ENCODE data around the gene DEPP1. TPM values are rescaled to one million over a fixed set of nuclear protein-coding genes. Genes with fewer than 3 reads are reported as not detected.
A peak's percentile ranks its signal among the peaks of the same experiment; 100 is the strongest.

Gene DEPP1
- total and polyA plus RNA-seq, 2 of the 13 experiments (the other 11 are each of a cell fraction or from before 2014, with no cell fraction given): 14.8 to 270 TPM

DNA sequence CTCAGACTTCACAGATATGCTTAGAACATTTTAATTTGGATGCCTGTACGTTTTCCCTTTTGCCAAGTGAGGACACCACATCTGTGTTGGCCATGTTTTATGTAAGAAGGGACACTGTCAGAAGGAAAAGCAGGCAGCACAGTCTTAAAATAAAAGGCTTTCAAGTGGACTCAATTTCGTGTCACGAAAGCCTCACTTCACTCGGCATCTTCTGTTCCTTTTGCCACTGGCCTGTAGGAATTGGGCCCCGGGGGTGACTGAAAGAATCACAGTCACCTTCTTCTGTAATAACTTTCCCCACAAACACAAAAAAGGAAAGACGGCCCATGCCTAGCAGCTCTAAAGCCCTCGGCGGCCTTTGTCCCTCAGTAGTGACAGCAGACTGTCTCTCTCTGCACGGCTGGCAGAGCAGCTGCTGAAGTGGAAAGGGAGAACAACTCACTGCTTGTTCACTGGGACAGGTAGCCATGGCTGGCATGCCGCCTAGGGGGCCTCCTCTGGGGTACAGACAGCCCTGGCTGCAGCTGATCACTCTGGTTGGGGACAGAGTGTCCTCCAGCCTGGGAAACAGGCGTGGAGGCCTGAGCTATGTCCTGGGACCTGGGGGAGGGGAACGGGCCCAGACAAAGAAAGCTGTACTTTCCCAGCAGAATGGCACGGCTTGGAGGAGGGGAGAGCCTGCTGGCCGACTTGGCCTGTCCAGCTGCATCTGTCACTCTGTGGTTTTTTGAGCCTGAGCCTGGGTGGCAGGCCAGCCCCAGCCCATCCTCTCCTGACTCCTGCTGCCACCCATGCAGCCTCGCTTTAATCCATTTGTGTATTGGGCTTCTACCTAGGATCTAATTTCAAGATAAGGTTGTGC is 14.6 kb downstream of the DEPP1 start (continued):
- TF ChIP-seq FOXO1 (CRISPR knock-in tag; IDR thresholded peaks at IDR 0.05) (peak; percentile 68; the same call in 1 of the 2 replicates), NCOA1 (CRISPR knock-in tag; IDR thresholded peaks at IDR 0.05) (peak; percentile 54; the same call in 1 of the 2 replicates), ZNF883 (CRISPR knock-in tag; IDR thresholded peaks at IDR 0.05; ENCODE audit: not compliant biosample characterization) (peak; percentile 61), GATAD2A (CRISPR knock-in tag; IDR thresholded peaks at IDR 0.05) (peak; percentile 74), ZNF768 (CRISPR knock-in tag; IDR thresholded peaks at IDR 0.05) (peak; percentile 56), ATRX (CRISPR knock-in tag; IDR thresholded peaks at IDR 0.05; ENCODE audit: borderline replicate concordance) (no peak), ZBTB7B (CRISPR knock-in tag; IDR thresholded peaks at IDR 0.05) (peak; percentile 78; the same call in 1 of the 2 replicates), TSC22D2 (CRISPR knock-in tag; IDR thresholded peaks at IDR 0.05; ENCODE audit: borderline replicate concordance) (no peak), BCL6 (CRISPR knock-in tag; IDR thresholded peaks at IDR 0.05) (peak; percentile 64), EP300 (IDR thresholded peaks at IDR 0.05; ENCODE audit: low read depth in 2 of 2, low read length in 2 of 2) (peak in 1 of 2 experiments; percentile 42; a peak in 1 of 4 replicates), EP300 (CRISPR knock-in tag; IDR thresholded peaks at IDR 0.05; ENCODE audit: borderline replicate concordance) (peak; percentile 73), JUN (CRISPR knock-in tag; IDR thresholded peaks at IDR 0.05) (no peak), HNRNPH1 (optimal IDR thresholded peaks at IDR 0.05; ENCODE audit: low read depth, low read length) (peak; percentile 41)
- TF ChIP-seq, protein P1, sequence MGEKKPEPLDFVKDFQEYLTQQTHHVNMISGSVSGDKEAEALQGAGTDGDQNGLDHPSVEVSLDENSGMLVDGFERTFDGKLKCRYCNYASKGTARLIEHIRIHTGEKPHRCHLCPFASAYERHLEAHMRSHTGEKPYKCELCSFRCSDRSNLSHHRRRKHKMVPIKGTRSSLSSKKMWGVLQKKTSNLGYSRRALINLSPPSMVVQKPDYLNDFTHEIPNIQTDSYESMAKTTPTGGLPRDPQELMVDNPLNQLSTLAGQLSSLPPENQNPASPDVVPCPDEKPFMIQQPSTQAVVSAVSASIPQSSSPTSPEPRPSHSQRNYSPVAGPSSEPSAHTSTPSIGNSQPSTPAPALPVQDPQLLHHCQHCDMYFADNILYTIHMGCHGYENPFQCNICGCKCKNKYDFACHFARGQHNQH (CRISPR knock-in tag; IDR thresholded peaks at IDR 0.05): peak; percentile 65; the same call in 1 of the 2 replicates
- TF ChIP-seq, protein P2, sequence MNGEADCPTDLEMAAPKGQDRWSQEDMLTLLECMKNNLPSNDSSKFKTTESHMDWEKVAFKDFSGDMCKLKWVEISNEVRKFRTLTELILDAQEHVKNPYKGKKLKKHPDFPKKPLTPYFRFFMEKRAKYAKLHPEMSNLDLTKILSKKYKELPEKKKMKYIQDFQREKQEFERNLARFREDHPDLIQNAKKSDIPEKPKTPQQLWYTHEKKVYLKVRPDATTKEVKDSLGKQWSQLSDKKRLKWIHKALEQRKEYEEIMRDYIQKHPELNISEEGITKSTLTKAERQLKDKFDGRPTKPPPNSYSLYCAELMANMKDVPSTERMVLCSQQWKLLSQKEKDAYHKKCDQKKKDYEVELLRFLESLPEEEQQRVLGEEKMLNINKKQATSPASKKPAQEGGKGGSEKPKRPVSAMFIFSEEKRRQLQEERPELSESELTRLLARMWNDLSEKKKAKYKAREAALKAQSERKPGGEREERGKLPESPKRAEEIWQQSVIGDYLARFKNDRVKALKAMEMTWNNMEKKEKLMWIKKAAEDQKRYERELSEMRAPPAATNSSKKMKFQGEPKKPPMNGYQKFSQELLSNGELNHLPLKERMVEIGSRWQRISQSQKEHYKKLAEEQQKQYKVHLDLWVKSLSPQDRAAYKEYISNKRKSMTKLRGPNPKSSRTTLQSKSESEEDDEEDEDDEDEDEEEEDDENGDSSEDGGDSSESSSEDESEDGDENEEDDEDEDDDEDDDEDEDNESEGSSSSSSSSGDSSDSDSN (CRISPR knock-in tag; IDR thresholded peaks at IDR 0.05): peak; percentile 85
- TF ChIP-seq, protein P3, sequence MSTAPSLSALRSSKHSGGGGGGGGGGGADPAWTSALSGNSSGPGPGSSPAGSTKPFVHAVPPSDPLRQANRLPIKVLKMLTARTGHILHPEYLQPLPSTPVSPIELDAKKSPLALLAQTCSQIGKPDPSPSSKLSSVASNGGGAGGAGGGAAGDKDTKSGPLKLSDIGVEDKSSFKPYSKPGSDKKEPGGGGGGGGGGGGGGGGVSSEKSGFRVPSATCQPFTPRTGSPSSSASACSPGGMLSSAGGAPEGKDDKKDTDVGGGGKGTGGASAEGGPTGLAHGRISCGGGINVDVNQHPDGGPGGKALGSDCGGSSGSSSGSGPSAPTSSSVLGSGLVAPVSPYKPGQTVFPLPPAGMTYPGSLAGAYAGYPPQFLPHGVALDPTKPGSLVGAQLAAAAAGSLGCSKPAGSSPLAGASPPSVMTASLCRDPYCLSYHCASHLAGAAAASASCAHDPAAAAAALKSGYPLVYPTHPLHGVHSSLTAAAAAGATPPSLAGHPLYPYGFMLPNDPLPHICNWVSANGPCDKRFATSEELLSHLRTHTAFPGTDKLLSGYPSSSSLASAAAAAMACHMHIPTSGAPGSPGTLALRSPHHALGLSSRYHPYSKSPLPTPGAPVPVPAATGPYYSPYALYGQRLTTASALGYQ (CRISPR knock-in tag; IDR thresholded peaks at IDR 0.05): no peak
- TF ChIP-seq, protein P4, sequence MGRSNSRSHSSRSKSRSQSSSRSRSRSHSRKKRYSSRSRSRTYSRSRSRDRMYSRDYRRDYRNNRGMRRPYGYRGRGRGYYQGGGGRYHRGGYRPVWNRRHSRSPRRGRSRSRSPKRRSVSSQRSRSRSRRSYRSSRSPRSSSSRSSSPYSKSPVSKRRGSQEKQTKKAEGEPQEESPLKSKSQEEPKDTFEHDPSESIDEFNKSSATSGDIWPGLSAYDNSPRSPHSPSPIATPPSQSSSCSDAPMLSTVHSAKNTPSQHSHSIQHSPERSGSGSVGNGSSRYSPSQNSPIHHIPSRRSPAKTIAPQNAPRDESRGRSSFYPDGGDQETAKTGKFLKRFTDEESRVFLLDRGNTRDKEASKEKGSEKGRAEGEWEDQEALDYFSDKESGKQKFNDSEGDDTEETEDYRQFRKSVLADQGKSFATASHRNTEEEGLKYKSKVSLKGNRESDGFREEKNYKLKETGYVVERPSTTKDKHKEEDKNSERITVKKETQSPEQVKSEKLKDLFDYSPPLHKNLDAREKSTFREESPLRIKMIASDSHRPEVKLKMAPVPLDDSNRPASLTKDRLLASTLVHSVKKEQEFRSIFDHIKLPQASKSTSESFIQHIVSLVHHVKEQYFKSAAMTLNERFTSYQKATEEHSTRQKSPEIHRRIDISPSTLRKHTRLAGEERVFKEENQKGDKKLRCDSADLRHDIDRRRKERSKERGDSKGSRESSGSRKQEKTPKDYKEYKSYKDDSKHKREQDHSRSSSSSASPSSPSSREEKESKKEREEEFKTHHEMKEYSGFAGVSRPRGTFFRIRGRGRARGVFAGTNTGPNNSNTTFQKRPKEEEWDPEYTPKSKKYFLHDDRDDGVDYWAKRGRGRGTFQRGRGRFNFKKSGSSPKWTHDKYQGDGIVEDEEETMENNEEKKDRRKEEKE (IDR thresholded peaks at IDR 0.05): no peak
- TF ChIP-seq, protein P5, sequence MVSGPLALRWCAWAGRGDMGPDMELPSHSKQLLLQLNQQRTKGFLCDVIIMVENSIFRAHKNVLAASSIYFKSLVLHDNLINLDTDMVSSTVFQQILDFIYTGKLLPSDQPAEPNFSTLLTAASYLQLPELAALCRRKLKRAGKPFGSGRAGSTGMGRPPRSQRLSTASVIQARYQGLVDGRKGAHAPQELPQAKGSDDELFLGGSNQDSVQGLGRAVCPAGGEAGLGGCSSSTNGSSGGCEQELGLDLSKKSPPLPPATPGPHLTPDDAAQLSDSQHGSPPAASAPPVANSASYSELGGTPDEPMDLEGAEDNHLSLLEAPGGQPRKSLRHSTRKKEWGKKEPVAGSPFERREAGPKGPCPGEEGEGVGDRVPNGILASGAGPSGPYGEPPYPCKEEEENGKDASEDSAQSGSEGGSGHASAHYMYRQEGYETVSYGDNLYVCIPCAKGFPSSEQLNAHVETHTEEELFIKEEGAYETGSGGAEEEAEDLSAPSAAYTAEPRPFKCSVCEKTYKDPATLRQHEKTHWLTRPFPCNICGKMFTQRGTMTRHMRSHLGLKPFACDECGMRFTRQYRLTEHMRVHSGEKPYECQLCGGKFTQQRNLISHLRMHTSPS (CRISPR knock-in tag; IDR thresholded peaks at IDR 0.05; ENCODE audit: low read depth): peak; percentile 75
